Transverse colon (tissue), 4 donors: ENCODE results near the gene CIAPIN1.

ENCODE experiments used
- EP300 ChIP-seq: sonication (generic); formaldehyde crosslinking; IDR thresholded peaks from one replicate; pipeline ENCODE4 v1.6.1; 2017; ENCODE audit warnings: antibody characterized with exemption, low read depth
- POLR2A ChIP-seq: fragments of 450-650 bp; IDR thresholded peaks from one replicate; pipeline ENCODE4 v1.6.1; 2016; ENCODE audit warnings: antibody characterized with exemption, mild to moderate bottlenecking, moderate library complexity
- POLR2AphosphoS5 ChIP-seq, 3 donors: sonication (generic); formaldehyde crosslinking; IDR thresholded peaks; one replicate each; pipeline ENCODE4 v1.6.1; 2016; ENCODE audit warnings: antibody characterized with exemption in 3 of 3
- TF ChIP-seq, protein P1 (sequence below), 5 experiments: fragments of 200-600 bp in 3 of 5; fragments of 450-650 bp in 2 of 5; sonication (generic) in 3 of 5; IDR thresholded peaks; 1 replicate in 2 of 5; 2 replicates in 3 of 5; pipeline ENCODE4 v1.5.1; 2016 to 2017; ENCODE audit warnings: antibody characterized with exemption in 5 of 5, inconsistent platforms in 3 of 5, mild to moderate bottlenecking in 2 of 5, moderate library complexity in 1 of 5

DNA sequence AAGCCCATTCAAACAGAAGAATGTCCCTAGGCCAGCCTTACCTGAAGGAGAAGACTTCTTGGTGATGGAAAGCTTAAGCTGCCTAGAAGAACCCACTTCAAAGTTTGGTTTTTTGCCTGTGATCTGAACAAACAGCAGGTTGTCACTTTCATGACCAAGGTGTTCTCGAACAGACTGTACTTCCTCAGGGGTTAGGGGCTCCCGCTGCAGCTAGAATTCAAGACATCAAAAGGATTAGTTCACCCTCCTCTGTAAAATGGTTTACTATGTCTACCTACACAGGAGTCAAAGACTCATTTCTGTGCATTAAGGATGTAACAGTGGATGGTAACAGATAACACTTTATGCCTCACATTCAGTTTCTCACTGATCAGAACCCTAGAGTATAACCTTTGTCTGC is 13.2 kb downstream of the CIAPIN1 start:
- TF ChIP-seq, protein P1, sequence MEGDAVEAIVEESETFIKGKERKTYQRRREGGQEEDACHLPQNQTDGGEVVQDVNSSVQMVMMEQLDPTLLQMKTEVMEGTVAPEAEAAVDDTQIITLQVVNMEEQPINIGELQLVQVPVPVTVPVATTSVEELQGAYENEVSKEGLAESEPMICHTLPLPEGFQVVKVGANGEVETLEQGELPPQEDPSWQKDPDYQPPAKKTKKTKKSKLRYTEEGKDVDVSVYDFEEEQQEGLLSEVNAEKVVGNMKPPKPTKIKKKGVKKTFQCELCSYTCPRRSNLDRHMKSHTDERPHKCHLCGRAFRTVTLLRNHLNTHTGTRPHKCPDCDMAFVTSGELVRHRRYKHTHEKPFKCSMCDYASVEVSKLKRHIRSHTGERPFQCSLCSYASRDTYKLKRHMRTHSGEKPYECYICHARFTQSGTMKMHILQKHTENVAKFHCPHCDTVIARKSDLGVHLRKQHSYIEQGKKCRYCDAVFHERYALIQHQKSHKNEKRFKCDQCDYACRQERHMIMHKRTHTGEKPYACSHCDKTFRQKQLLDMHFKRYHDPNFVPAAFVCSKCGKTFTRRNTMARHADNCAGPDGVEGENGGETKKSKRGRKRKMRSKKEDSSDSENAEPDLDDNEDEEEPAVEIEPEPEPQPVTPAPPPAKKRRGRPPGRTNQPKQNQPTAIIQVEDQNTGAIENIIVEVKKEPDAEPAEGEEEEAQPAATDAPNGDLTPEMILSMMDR (IDR thresholded peaks at IDR 0.05), result no peak
- no peak for TF ChIP-seq POLR2A
- TF ChIP-seq POLR2AphosphoS5 (IDR thresholded peaks at IDR 0.05), result no peak
- no peak for TF ChIP-seq EP300
